ENCODE data around the gene ANKRD42. TPM values are rescaled to one million over a fixed set of nuclear protein-coding genes. Genes with fewer than 3 reads are reported as not detected.

The ANKRD42 gene
- 3.4 TPM in 2 replicates for total RNA-seq

DNA sequence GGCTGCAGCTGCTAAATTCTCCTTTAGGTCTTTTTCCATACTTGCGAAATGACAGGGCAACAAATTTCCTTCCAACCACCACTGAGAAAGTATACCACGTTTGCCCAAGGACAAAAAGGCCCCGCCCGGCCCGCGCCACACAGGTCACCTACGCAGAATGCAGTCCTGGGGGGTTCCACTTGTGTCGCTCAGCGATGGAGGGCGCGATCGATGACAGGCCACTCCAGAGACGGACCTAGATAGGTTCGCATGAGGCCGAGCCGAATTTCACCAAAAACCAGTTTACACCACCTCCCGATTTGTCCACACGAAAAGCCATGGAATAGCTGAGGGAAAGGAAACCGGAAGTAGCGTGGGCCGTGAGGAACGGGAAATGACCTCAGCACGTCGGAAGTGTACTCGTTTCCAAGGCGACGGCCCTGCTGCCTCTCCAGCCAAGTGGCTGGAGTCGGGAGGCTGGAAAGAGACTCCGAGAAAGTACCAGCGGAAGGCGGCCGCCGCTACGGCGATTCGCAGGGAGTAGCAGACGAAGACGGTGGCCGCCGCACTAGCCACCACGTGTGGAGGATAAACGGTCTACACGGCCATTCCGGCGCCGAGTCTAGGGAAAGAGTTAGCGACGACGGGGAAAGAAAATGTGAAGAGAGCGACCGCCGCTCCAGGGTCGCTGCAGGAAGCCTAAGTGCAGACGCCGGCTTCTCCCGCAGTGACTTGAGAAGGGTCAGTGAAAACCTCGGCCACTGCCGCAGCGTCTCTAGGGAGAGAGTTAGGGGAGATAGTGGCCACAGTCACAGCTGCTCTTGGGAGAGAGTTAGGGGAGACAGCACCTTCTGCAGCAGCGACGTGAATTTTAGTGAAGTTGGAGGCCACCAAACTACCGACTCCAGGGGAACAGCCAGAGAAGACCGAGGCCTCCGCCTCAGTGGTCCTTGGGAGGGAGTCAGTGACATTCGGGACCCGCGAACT, at the start of gene ANKRD42:
Gene ANKRD42, plus strand, starts transcription at position 398 of the 966 bp plus-strand sequence. CDS start 959 bp downstream, outside the sequence.

DNA sequence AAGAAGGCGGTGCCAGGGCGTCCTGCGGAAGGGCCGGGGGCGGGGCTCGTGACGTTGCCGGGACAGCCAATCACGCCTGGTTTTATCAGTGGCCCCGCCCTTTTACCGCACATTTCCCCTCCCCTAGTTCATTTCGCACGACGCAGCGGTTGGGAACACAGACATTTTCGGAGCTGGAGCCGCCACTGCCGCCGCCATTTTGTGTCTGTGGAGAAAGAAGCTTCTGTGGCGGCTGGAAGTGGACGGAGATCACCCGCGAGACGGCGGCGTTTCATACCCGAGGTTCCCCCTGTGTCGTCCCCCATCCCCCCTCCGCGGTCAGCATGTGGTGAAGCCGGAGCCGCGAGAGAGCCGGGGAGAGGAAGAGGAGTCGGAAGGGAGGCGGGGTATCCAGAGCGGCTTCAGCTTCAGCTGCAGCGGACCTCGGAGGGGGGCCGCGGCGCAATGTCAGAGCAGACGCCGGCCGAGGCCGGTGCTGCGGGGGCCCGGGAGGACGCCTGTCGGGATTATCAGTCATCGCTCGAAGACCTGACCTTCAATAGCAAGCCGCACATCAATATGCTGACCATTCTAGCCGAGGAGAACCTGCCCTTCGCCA, 36.4 kb upstream of the ANKRD42 start, which contains the start of gene PCF11:
Gene PCF11, plus strand, starts transcription at position 136 of the 598 bp plus-strand sequence. Its CDS starts 309 bp downstream, at position 445.

DNA sequence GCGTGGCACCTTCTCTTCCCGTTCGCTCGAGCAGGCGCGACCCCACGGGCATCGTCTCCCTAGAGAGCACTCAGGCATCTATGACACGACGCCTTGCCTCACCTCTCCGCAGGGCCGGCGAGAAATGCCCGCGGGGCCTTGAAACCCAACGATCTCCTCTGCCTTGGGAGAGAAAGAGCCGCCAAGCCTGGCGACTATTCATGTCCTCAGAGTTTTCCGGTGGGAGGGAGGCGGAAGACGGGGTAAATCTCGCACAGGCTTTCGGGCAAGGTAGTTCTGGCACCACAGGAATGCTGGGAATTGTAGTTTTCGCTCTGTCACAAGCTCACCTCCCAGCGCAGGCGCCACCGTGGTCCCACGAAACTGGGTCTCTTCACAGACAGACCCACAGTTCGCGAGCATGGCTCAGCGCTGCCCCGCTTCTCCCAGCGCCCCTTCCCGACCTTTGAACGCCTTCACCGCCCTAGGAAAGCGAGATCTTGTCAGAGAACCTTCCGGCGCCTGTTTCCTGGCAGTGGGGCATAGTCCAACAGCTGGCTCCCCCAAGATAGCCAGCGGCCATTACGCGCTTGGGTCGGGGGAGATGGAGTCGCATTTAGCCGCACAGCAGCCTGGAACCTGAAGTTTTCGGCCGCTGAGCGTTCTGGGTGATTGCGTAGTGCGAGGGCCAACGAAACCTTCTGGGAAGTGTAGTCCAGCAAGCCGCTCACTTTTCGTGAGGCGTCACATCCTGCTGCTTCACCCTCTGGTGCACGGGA, 92.4 kb downstream of the ANKRD42 start, which contains the start of gene CCDC90B:
Gene CCDC90B, minus strand, starts transcription at position 597 of the 758 bp plus-strand sequence. Its CDS starts 395 bp downstream, at position 202.

Other genes starting within 250 kb of the ANKRD42 start
- 2.9 and 4.7 TPM in 2 replicates for gene RAB30, start 121.8 kb upstream of the ANKRD42 start, total RNA-seq
- gene PCF11, start 36.6 kb upstream of the ANKRD42 start, total RNA-seq, result 22.2 and 28.1 TPM in 2 replicates
- 44.8 and 47.3 TPM in 2 replicates for gene CCDC90B, start 92.7 kb downstream of the ANKRD42 start, total RNA-seq